Spleen (tissue), 11 donors: ENCODE measurements around the gene TMEM179. TPM values are rescaled to one million over a fixed set of nuclear protein-coding genes. Genes with fewer than 3 reads are reported as not detected.
A peak's percentile ranks its signal among the peaks of the same experiment; 100 is the strongest.

Source experiments
- DNase-seq: peaks from one replicate; pipeline ENCODE4 v3.0.0-alpha.2; 2020
- H3K27ac ChIP-seq, 8 donors: fragments of 200-600 bp; sonication (generic) in 7 of 8; 1 replicate in 4 of 8; 2 replicates in 4 of 8; pipeline versions ENCODE4 v1.5.0 to v1.8.0; 2016 to 2021; ENCODE audit warnings: inconsistent platforms in 4 of 8, mild to moderate bottlenecking in 4 of 8, moderate library complexity in 1 of 8
- H3K27me3 ChIP-seq, 7 donors: fragments of 200-600 bp; sonication (generic) in 6 of 7; replicated peaks in 1 of 7; 1 replicate in 4 of 7; 2 replicates in 3 of 7; pipeline versions ENCODE4 v1.5.0 to v1.8.0; 2016 to 2021; ENCODE audit warnings: inconsistent platforms in 3 of 7, mild to moderate bottlenecking in 1 of 7
- H3K36me3 ChIP-seq, 6 donors: fragments of 200-600 bp; sonication (generic) in 5 of 6; 1 replicate in 4 of 6; 2 replicates in 2 of 6; pipeline versions ENCODE4 v1.5.0 to v1.8.0; 2016 to 2021; ENCODE audit warnings: inconsistent platforms in 2 of 6
- H3K4me1 ChIP-seq, 6 donors: fragments of 200-600 bp; sonication (generic) in 5 of 6; 1 replicate in 3 of 6; 2 replicates in 3 of 6; pipeline versions ENCODE4 v1.5.0 to v1.8.0; 2016 to 2021; ENCODE audit warnings: inconsistent platforms in 3 of 6
- H3K4me3 ChIP-seq, 8 donors: fragments of 200-600 bp; sonication (generic) in 7 of 8; 1 replicate in 4 of 8; 2 replicates in 4 of 8; pipeline versions ENCODE4 v1.5.0 to v1.8.0; 2016 to 2021; ENCODE audit warnings: inconsistent platforms in 4 of 8, mild to moderate bottlenecking in 4 of 8, moderate library complexity in 2 of 8
- H3K9me3 ChIP-seq, 8 donors: fragments of 200-600 bp; sonication (generic) in 7 of 8; 1 replicate in 4 of 8; 2 replicates in 4 of 8; pipeline versions ENCODE4 v1.5.0 to v1.8.0; 2016 to 2021; ENCODE audit warnings: inconsistent platforms in 4 of 8
- CTCF ChIP-seq, 11 experiments: fragments of 200-600 bp in 7 of 11; fragments of 450-650 bp in 4 of 11; sonication (generic) in 4 of 11; IDR thresholded peaks in 8 of 11; conservative IDR thresholded peaks in 3 of 11; 1 replicate in 7 of 11; 2 replicates in 4 of 11; pipeline versions ENCODE4 v1.4.0 to v1.8.0; 2016 to 2021; ENCODE audit warnings: antibody characterized with exemption in 11 of 11, inconsistent platforms in 4 of 11, mild to moderate bottlenecking in 1 of 11
- POLR2A ChIP-seq, 3 donors: fragments of 450-650 bp; IDR thresholded peaks; one replicate each; pipeline ENCODE4 v1.5.1; 2017; ENCODE audit warnings: antibody characterized with exemption in 3 of 3, mild to moderate bottlenecking in 1 of 3
- POLR2AphosphoS5 ChIP-seq, 3 donors: sonication (generic); formaldehyde crosslinking; IDR thresholded peaks; one replicate each; pipeline ENCODE4 v1.5.1; 2017; ENCODE audit warnings: antibody characterized with exemption in 3 of 3
- WGBS, 5 donors: extraction: QIAGEN DNeasy Blood & Tissue Kit in 3 of 5; methylation state at CpG; one replicate each; pipeline versions ENCODE4 v1.1.5 to v1.1.7; 2013 to 2018; 5-methylcytosine and 5-hydroxymethylcytosine counted together
- intact Hi-C: fragments of 100-400 bp; cut with DNase I; formaldehyde crosslinking; loops from one replicate; pipeline ENCODE4 v1.15.0; 2023; ENCODE audit warnings: low total_unique reads
- polyA plus RNA-seq, 3 donors: library from polyadenylated mRNA; stranded (reverse); fragments of 200-250 nt; gene quantifications; one replicate each; pipeline ENCODE4 v1.2.1, GENCODE V29; 2013
- total RNA-seq, 7 donors: library from RNA; depleted of rRNA in 3 of 7; stranded (reverse); fragments of >200 nt in 3 of 7; fragmentation: NEBNext Ultra II Directional in 4 of 7; extraction: Animal tissue kit (Norgen Biotek cat#: 25700) in 4 of 7; gene quantifications; one replicate each; pipeline versions ENCODE4 v1.1.0 to v1.2.1, GENCODE V29; 2016 to 2021
- donor health status: healthy with polysubstance abuse.
- donor health status: DM: no; HTN: no; CAD: no; lungs with moderate emphysema.
- donor health status: DM: no; HTN: no; CAD: no.
- donor health status: Bipolar disorder and iron deficiency.
- donor health status: healthy.
- donor health status: DM: no; HTN: no; CAD: no.
- donor health status: DM: yes; HTN: yes; CAD: no.

TMEM179 gene
- total and polyA plus RNA-seq, 10 donors, result 0.08 TPM; not detected in 9

- WGBS, 5 donors, result 80 to 88% (median 83%) methylated on average over 10 to 11 of the region's 11 CpGs
- TF ChIP-seq POLR2A (IDR thresholded peaks at IDR 0.05), result no peak
- no peak for TF ChIP-seq CTCF (IDR thresholded peaks at IDR 0.05 in 8 of 11, conservative IDR thresholded peaks at IDR 0.05 in 3 of 11)
- TF ChIP-seq POLR2AphosphoS5 (IDR thresholded peaks at IDR 0.05), result no peak
- peaks cover 0 to 58% (median 0%) of the 10 kb centered on the region in 7 donors for H3K27me3 ChIP-seq
- no peaks in the 10 kb centered on the region for H3K9me3 ChIP-seq
- H3K4me3 ChIP-seq, result no peak overlapping the region
- H3K36me3 ChIP-seq, result no peaks in the 10 kb centered on the region
- intact Hi-C loops, result loop anchor here (10.0 kb wide), 1 partner anchor 561 kb away; no protein-coding TSS in a partner anchor
- peaks cover 4 to 16% (median 10%) of the 10 kb centered on the region in 6 donors for H3K4me1 ChIP-seq
- no peak for DNase-seq
- H3K27ac ChIP-seq, result no peak overlapping the region
Measured at GRCh38 chr14:104636131-104636530, 31.6 kb upstream of the TMEM179 start.

- 78 to 84% (median 83%) methylated on average over 13 to 14 of the region's 14 CpGs for whole genome bisulfite sequencing, 5 donors
- Histone ChIP-seq H3K9me3 (no peaks in the 10 kb centered on the region), H3K27ac (no peak overlapping the region), H3K27me3 (peaks cover 0 to 58% (median 0%) of the 10 kb centered on the region in 7 donors), H3K4me1 (peaks cover 4 to 12% (median 9%) of the 10 kb centered on the region in 6 donors), H3K4me3 (no peak overlapping the region), H3K36me3 (no peaks in the 10 kb centered on the region)
- TF ChIP-seq CTCF (IDR thresholded peaks at IDR 0.05 in 8 of 11, conservative IDR thresholded peaks at IDR 0.05 in 3 of 11) (no peak), POLR2AphosphoS5 (IDR thresholded peaks at IDR 0.05) (no peak), POLR2A (IDR thresholded peaks at IDR 0.05) (no peak)
- intact Hi-C loops, result loop anchor here (10.0 kb wide), 1 partner anchor 561 kb away; no protein-coding TSS in a partner anchor
- DNase-seq, result no peak
Measured at GRCh38 chr14:104635717-104636116, 31.1 kb upstream of the TMEM179 start.

- H3K9me3 ChIP-seq, result peaks cover 0 to 1% (median 0%) of the 10 kb centered on the region in 8 donors
- TF ChIP-seq POLR2AphosphoS5 (IDR thresholded peaks at IDR 0.05) (no peak), POLR2A (IDR thresholded peaks at IDR 0.05) (no peak), CTCF (IDR thresholded peaks at IDR 0.05 in 8 of 11, conservative IDR thresholded peaks at IDR 0.05 in 3 of 11) (no peak)
- peak; percentile 64 for DNase-seq
- H3K4me3 ChIP-seq, result no peak overlapping the region
- H3K36me3 ChIP-seq, result no peaks in the 10 kb centered on the region
- H3K27me3 ChIP-seq, result peaks cover 0 to 54% (median 0%) of the 10 kb centered on the region in 7 donors
- WGBS, 5 donors, result 49 to 89% (median 83%) methylated on average over 8 to 26 of the region's 26 CpGs
- H3K4me1 ChIP-seq, result peaks cover under 1 to 5% (median 3%) of the 10 kb centered on the region in 6 donors
- intact Hi-C loops, result loop anchor here (10.0 kb wide), 1 partner anchor 560 kb away; no protein-coding TSS in a partner anchor
- no peak overlapping the region for H3K27ac ChIP-seq
Measured at GRCh38 chr14:104634886-104635570, 30.5 kb upstream of the TMEM179 start.

GRCh38 chr14:104634138-104634760 lies 29.7 kb upstream of the TMEM179 start:
- WGBS, 5 donors, result 84 to 92% (median 90%) methylated on average over 8 to 20 of the region's 20 CpGs

More at GRCh38 chr14:104634138-104634760, 29.7 kb upstream of the TMEM179 start:
- Histone ChIP-seq H3K4me1 (no peaks in the 10 kb centered on the region), H3K9me3 (peaks cover 0 to 9% (median 6%) of the 10 kb centered on the region in 8 donors), H3K27me3 (peaks cover 0 to 51% (median 0%) of the 10 kb centered on the region in 7 donors), H3K36me3 (no peaks in the 10 kb centered on the region), H3K4me3 (no peak overlapping the region), H3K27ac (no peak overlapping the region)
- no peak for TF ChIP-seq POLR2A (IDR thresholded peaks at IDR 0.05)
- TF ChIP-seq POLR2AphosphoS5 (IDR thresholded peaks at IDR 0.05), result no peak
- peak; percentile 69 for DNase-seq
- intact Hi-C loops, result loop anchor here (10.0 kb wide), 1 partner anchor 559 kb away; no protein-coding TSS in a partner anchor
